Measurements from ENCODE around the gene MRC2. TPM values are rescaled to one million over a fixed set of nuclear protein-coding genes. Genes with fewer than 3 reads are reported as not detected.

The MRC2 gene
- total RNA-seq, 2 donors from 2014 or later: 34.2 to 73.7 TPM

GRCh38 chr17:62716834-62717588 is 89.5 kb downstream of the MRC2 start:
- H3K27ac ChIP-seq: no peak overlapping the region
- no peak overlapping the region for H3K4me3 ChIP-seq
- WGBS: 91% methylated on average over 23 of the region's 23 CpGs
- H3K36me3 ChIP-seq: no peaks in the 10 kb centered on the region
- intact Hi-C loops (cut with DNase I): no loop called here
- no peaks in the 10 kb centered on the region for H3K9me3 ChIP-seq
- TF ChIP-seq CTCF (IDR thresholded peaks at IDR 0.05): no peak
- no peaks in the 10 kb centered on the region for H3K27me3 ChIP-seq (replicated peaks; ENCODE audit: insufficient read depth)
- DNase-seq (ENCODE audit: low spot score): no peak
- no peaks in the 10 kb centered on the region for H3K4me1 ChIP-seq (replicated peaks)

- TF ChIP-seq CTCF (IDR thresholded peaks at IDR 0.05): no peak
- no peak for TF ChIP-seq POLR2A (IDR thresholded peaks at IDR 0.05)
- H3K36me3 ChIP-seq: no peaks in the 10 kb centered on the region
- no peak overlapping the region for H3K27ac ChIP-seq
- H3K4me1 ChIP-seq (replicated peaks): no peaks in the 10 kb centered on the region
- intact Hi-C loops (cut with DNase I): no loop called here
- no peak for DNase-seq (ENCODE audit: low spot score)
- no peaks in the 10 kb centered on the region for H3K9me3 ChIP-seq
- 95% methylated on average over 6 of the region's 6 CpGs for WGBS
- H3K4me3 ChIP-seq: no peak overlapping the region
- no peaks in the 10 kb centered on the region for H3K27me3 ChIP-seq (replicated peaks; ENCODE audit: insufficient read depth)
Observed at GRCh38 chr17:62717589-62717855, 90.1 kb downstream of the MRC2 start.

- intact Hi-C loops (cut with DNase I): no loop called here
- Histone ChIP-seq H3K4me3 (no peak overlapping the region), H3K27me3 (replicated peaks; ENCODE audit: insufficient read depth) (no peaks in the 10 kb centered on the region), H3K36me3 (no peaks in the 10 kb centered on the region), H3K27ac (no peak overlapping the region), H3K4me1 (replicated peaks) (no peaks in the 10 kb centered on the region), H3K9me3 (no peaks in the 10 kb centered on the region)
- TF ChIP-seq CTCF (IDR thresholded peaks at IDR 0.05) (no peak), POLR2A (IDR thresholded peaks at IDR 0.05) (no peak), POLR2AphosphoS5 (IDR thresholded peaks at IDR 0.05) (no peak)
- 89% methylated on average over 8 of the region's 8 CpGs for WGBS
- no peak for DNase-seq (ENCODE audit: low spot score)
Observed at GRCh38 chr17:62717889-62718288, 90.4 kb downstream of the MRC2 start.

GRCh38 chr17:62718429-62718828 is 91.0 kb downstream of the MRC2 start:
- no peak for DNase-seq (ENCODE audit: low spot score)
- Histone ChIP-seq H3K4me3 (no peak overlapping the region), H3K9me3 (no peaks in the 10 kb centered on the region), H3K27ac (no peak overlapping the region), H3K27me3 (replicated peaks; ENCODE audit: insufficient read depth) (no peaks in the 10 kb centered on the region), H3K36me3 (no peaks in the 10 kb centered on the region), H3K4me1 (replicated peaks) (no peaks in the 10 kb centered on the region)
- 74% methylated on average over 11 of the region's 11 CpGs for WGBS
- intact Hi-C loops (cut with DNase I): no loop called here
- TF ChIP-seq POLR2AphosphoS5 (IDR thresholded peaks at IDR 0.05) (no peak), CTCF (IDR thresholded peaks at IDR 0.05) (no peak), POLR2A (IDR thresholded peaks at IDR 0.05) (no peak)

- TF ChIP-seq POLR2A (IDR thresholded peaks at IDR 0.05) (no peak), POLR2AphosphoS5 (IDR thresholded peaks at IDR 0.05) (no peak), CTCF (IDR thresholded peaks at IDR 0.05) (no peak)
- intact Hi-C loops (cut with DNase I): no loop called here
- Histone ChIP-seq H3K9me3 (no peaks in the 10 kb centered on the region), H3K4me1 (replicated peaks) (no peaks in the 10 kb centered on the region), H3K27me3 (replicated peaks; ENCODE audit: insufficient read depth) (no peaks in the 10 kb centered on the region), H3K4me3 (no peak overlapping the region), H3K36me3 (no peaks in the 10 kb centered on the region), H3K27ac (no peak overlapping the region)
- DNase-seq (ENCODE audit: low spot score): no peak
- WGBS: 90% methylated on average over 1 of the region's 1 CpG
Observed at GRCh38 chr17:62719586-62719985, 92.1 kb downstream of the MRC2 start.

Measured in prostate gland (tissue), 2 donors.